Measurements from ENCODE around the gene CNOT4. TPM values are rescaled to one million over a fixed set of nuclear protein-coding genes. Genes with fewer than 3 reads are reported as not detected.

The CNOT4 gene
- total and polyA plus RNA-seq, 2 of the 8 experiments (the other 6 are each of a cell fraction or from before 2014, with no cell fraction given): 10.9 to 25.8 TPM

- no peak for TF ChIP-seq CTBP2 (IDR thresholded peaks at IDR 0.05; ENCODE audit: borderline replicate concordance, insufficient read depth, insufficient read length, low read length)
- no peak for TF ChIP-seq KDM5A (IDR thresholded peaks at IDR 0.05; ENCODE audit: low read length)
- no peak for TF ChIP-seq TCF12 (IDR thresholded peaks at IDR 0.05; ENCODE audit: low read depth, low read length)
- TF ChIP-seq SIN3A (conservative IDR thresholded peaks at IDR 0.05 in 1 of 2, IDR thresholded peaks at IDR 0.05 in 1 of 2; ENCODE audit: low read depth in 1 of 2, low read length in 2 of 2): 0 out of 4 replicates have a peak, but pooled peaks have one; percentile 16 to 70
- TF ChIP-seq CHD2 (IDR thresholded peaks at IDR 0.05; ENCODE audit: low read length): no peak
- TF ChIP-seq SAP30 (IDR thresholded peaks at IDR 0.05; ENCODE audit: insufficient read depth, insufficient replicate concordance, low read length): peak; percentile 45
- TF ChIP-seq CEBPB (IDR thresholded peaks at IDR 0.05; ENCODE audit: low read depth, low read length): no peak
- no peak for TF ChIP-seq ZNF274 (IDR thresholded peaks at IDR 0.05; ENCODE audit: borderline replicate concordance, extremely low read depth, low read length)
- no peak for TF ChIP-seq RNF2 (IDR thresholded peaks at IDR 0.05; ENCODE audit: borderline replicate concordance, low read depth, low read length, missing control alignments, poor library complexity, severe bottlenecking)
- TF ChIP-seq HDAC2 (IDR thresholded peaks at IDR 0.05; ENCODE audit: borderline replicate concordance in 1 of 2, low read depth in 2 of 2, low read length in 2 of 2): no peak
- TF ChIP-seq SIRT6 (IDR thresholded peaks at IDR 0.05; ENCODE audit: low read length): no peak
- no peak for TF ChIP-seq MAFK (IDR thresholded peaks at IDR 0.05; ENCODE audit: low read depth, low read length)
- TF ChIP-seq SP1 (IDR thresholded peaks at IDR 0.05; ENCODE audit: low read depth, low read length): 0 out of 2 replicates have a peak, but pooled peaks have one; percentile 18
- no peak for TF ChIP-seq GTF2F1 (IDR thresholded peaks at IDR 0.05; ENCODE audit: borderline replicate concordance, low read depth, low read length)
- no peak for TF ChIP-seq YY1 (IDR thresholded peaks at IDR 0.05; ENCODE audit: low read depth, low read length)
- TF ChIP-seq RXRA (IDR thresholded peaks at IDR 0.05; ENCODE audit: insufficient read depth, low read depth, low read length): no peak
- no peak for TF ChIP-seq ATF3 (IDR thresholded peaks at IDR 0.05; ENCODE audit: insufficient read depth, low read depth, low read length)
- peak; percentile 25 to 46 (median 34); a peak in 3 of 4 replicates for TF ChIP-seq CTCF (IDR thresholded peaks at IDR 0.05; ENCODE audit: control extremely low read depth in 1 of 3, insufficient read depth in 1 of 3, low read depth in 1 of 3, low read length in 3 of 3)
- TF ChIP-seq NANOG (IDR thresholded peaks at IDR 0.05; ENCODE audit: insufficient read depth, low read depth, low read length, poor library complexity, severe bottlenecking): no peak
Measured at GRCh38 chr7:135558337-135558767, 48.5 kb upstream of the CNOT4 start (continued).
